ENCODE measurements around the gene EPHA7. TPM values are rescaled to one million over a fixed set of nuclear protein-coding genes. Genes with fewer than 3 reads are reported as not detected.

Gene EPHA7
- total RNA-seq, 1 experiment from 2014 or later = not detected

GRCh38 chr6:93248631-93249030, 170.7 kb downstream of the EPHA7 start:
- DNase-seq (ENCODE audit: low read depth) = no peak

GRCh38 chr6:93243231-93243778, 176.1 kb downstream of the EPHA7 start:
- no peak for DNase-seq (ENCODE audit: low read depth)

GRCh38 chr6:93242049-93242448, 177.3 kb downstream of the EPHA7 start:
- no peak for DNase-seq (ENCODE audit: low read depth)

GRCh38 chr6:93238632-93239031, 180.7 kb downstream of the EPHA7 start:
- no peak for DNase-seq (ENCODE audit: low read depth)

GRCh38 chr6:93235775-93236174, 183.6 kb downstream of the EPHA7 start:
- no peak for DNase-seq (ENCODE audit: low read depth)

- DNase-seq (ENCODE audit: low read depth) = no peak
Observed at GRCh38 chr6:93226822-93227221, 192.5 kb downstream of the EPHA7 start.

- no peak for DNase-seq (ENCODE audit: low read depth)
Observed at GRCh38 chr6:93222071-93222851, 197.1 kb downstream of the EPHA7 start.

GRCh38 chr6:93219447-93219846, 199.9 kb downstream of the EPHA7 start:
- DNase-seq (ENCODE audit: low read depth) = no peak

- no peak for DNase-seq (ENCODE audit: low read depth)
Observed at GRCh38 chr6:93218096-93218495, 201.3 kb downstream of the EPHA7 start.

- DNase-seq (ENCODE audit: low read depth) = no peak
Observed at GRCh38 chr6:93213028-93213427, 206.3 kb downstream of the EPHA7 start.

GRCh38 chr6:93210908-93211307, 208.5 kb downstream of the EPHA7 start:
- no peak for DNase-seq (ENCODE audit: low read depth)

GRCh38 chr6:93209358-93209757, 210.0 kb downstream of the EPHA7 start:
- DNase-seq (ENCODE audit: low read depth) = no peak

- no peak for DNase-seq (ENCODE audit: low read depth)
Observed at GRCh38 chr6:93196406-93196970, 222.9 kb downstream of the EPHA7 start.

GRCh38 chr6:93194480-93194879, 224.9 kb downstream of the EPHA7 start:
- no peak for DNase-seq (ENCODE audit: low read depth)

GRCh38 chr6:93193868-93194267, 225.5 kb downstream of the EPHA7 start:
- no peak for DNase-seq (ENCODE audit: low read depth)

All from RPMI7951 (cell line).